HG03064 (cell line): ENCODE data around the gene NPY4R2.
"Not testable (repeated sequence)": the region's sequence is repeated elsewhere in the genome, so short reads cannot be mapped to it uniquely, and the experiment has no call there.

Source experiments
- ATAC-seq: cut with Tn5 transposase; IDR thresholded peaks from one replicate; pipeline ENCODE4 v1.9.1; 2021; ENCODE audit warnings: low read depth; ENCODE audit not compliant: unreplicated experiment

NPY4R2 gene, protein sequence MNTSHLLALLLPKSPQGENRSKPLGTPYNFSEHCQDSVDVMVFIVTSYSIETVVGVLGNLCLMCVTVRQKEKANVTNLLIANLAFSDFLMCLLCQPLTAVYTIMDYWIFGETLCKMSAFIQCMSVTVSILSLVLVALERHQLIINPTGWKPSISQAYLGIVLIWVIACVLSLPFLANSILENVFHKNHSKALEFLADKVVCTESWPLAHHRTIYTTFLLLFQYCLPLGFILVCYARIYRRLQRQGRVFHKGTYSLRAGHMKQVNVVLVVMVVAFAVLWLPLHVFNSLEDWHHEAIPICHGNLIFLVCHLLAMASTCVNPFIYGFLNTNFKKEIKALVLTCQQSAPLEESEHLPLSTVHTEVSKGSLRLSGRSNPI

GRCh38 chr10:47918475-47918874 lies at the start of gene NPY4R2:
Gene NPY4R2, plus strand, starts transcription at chr10:47918662. Its CDS starts 3,326 bp downstream, at chr10:47921988.
- ATAC-seq: not testable (repeated sequence)

DNA sequence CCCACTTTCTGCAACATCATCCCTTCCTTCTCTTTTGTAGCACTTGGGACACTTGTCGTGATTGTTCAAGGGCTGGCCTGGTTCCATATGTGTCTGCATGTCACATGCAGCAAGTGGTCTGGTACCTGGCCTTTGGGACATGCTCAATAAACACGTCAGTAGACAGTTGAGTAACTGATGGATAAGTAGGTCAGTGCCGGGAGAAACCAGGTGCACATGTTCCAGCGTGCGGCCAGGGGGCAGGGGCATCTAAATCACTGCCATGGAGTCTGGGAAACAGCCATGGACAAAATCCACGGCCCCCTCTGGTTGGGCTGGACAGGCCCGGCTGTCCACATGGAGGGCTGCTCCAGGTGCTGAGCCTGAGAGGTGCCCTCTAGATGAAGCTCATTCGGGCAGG lies 47.6 kb upstream of the NPY4R2 start:
- not testable (repeated sequence) for ATAC-seq

DNA sequence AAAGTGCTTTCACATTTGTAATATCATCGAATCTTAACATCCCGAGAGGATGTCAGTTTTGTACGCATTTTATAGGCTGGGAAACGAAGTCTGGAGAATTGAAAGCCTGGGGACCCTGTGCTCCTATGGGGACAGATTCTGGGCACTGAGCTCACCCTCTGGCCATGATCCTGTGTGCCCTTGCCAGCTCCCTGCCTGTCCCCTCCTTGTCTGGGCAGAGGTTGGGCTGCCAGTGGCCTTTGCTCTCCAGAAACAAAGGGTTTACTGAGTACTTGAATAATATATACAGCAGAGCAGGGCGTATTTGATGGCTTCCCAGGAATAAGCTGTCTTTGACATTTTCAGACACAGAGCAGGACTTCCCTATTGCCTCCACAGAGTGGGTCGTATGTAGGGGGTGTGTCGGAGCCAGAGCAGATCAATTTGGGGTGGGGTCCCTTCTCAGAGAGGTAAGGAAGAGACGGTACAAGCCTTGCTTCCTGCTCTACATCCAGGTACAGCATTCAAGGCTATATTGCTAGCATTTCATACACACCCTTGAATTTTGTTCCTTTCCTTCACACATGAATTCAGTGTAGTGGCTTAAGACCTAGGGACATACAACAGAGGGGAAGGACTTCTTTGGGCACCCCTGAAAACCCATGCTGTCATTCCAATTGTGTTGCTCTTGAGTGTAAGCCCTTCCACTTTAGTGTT lies 46.8 kb upstream of the NPY4R2 start:
- ATAC-seq: not testable (repeated sequence)

- ATAC-seq: not testable (repeated sequence)
These were observed 46.2 kb upstream of the NPY4R2 start for GRCh38 chr10:47872236-47872635.

DNA sequence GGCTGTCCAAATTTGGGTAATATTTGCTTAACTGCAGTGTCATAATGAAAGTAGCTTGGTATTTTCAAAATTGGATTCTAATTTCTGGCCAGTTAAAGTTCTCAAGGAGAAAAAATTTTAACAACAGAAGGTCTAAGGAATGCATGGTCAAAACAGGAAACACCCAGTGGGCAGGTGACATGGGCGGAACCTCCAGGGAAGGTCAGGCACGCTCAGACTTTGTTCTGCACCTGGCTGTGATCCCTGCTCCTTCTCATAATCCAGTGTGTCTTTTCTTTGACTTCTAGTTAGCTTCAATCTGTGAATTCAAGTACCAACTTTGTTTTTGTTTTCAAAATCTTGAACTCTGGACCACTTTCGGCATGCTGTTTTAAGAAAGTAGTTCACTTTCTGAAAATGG lies 34.2 kb upstream of the NPY4R2 start:
- not testable (repeated sequence) for ATAC-seq

DNA sequence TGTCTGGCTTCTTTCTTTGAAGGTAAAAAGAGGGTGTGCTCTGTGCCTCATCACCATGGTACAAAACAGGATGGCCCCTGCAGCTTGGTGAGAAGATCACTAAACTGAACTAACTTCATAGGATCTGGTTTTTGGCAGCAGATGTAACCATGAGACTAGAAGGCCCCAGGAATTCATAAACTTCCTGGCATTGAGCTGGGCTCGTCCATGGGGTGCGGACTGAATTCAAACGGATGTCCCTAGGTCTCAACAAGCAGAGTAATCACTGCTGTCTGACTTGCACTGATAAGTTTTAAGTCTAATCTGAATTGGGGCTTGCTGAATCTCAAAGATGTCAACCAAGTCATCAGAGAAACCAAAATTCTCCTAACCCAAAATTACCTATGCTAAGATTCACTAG lies 33.5 kb upstream of the NPY4R2 start:
- not testable (repeated sequence) for ATAC-seq

GRCh38 chr10:47886356-47886755 lies 32.1 kb upstream of the NPY4R2 start:
- not testable (repeated sequence) for ATAC-seq

GRCh38 chr10:47886827-47887226 lies 31.6 kb upstream of the NPY4R2 start:
- ATAC-seq: not testable (repeated sequence)

DNA sequence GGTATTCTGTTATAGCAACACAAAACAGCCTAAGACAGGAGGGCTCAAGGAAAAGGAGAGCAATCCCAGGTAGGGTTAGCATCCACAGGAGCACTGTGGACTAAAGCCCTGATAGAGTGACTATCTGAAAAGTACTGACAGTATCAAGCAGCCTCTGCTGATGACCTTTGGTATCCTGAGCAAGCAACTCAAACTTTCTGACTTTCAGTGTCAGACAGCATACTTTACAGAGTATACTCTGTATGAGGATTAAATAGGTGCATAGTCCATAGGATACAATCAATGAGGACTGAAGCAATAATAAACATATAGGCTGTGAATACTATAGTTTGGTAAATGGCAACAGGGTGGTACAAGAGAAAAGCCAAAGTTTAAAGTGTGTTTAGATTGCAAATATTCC lies 27.7 kb upstream of the NPY4R2 start:
- ATAC-seq: not testable (repeated sequence)

DNA sequence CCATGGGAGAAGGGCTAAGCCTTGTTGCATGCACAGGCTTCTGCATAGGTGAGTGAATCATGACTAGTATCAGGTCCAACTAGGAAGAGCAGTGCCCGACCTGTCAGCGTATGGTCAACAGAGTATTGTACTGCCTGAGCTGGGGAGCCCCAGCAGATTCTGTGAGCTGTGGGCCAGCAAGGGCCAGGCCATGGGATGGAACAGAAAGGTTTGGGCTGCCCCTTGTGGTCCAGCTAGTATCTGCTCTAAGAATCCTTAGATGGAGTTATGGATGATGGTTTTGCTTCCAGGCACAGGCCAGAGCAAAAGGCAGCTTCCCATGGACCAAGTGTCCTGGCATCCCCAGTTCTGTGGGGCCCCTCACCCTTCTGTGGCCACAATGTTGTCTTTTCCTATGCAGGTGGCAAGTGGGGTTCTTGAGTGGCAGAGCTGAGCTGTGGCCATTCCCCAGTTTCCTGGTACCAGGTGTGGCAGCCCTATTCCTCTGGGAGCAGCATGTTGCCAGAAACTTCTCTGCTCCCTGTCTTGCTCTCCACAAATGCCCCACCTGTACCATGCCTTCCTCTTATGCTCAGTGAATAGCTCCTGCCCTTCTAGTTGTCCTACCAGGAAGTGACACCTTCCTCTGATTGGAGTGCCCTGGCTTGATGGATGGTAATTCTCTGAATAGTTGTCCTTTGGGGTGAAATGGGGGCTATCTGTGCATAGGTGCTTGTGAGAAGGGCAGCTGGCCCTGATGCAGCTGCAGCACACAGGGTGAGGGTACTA lies 25.8 kb upstream of the NPY4R2 start:
- ATAC-seq: not testable (repeated sequence)

DNA sequence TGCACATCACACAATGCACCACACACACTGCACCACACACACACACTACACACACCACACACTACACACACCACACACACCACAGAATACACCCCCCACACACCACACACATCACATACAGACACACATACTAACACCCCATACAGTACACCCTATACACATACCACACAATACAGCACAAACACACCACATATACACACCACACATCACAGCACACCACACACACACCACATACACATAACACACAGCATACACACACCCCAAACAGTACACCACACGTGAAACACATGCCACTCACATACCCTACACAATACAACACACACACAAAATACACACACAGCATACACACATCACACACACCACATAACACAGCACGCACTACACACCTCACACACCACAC lies 23.9 kb upstream of the NPY4R2 start:
- not testable (repeated sequence) for ATAC-seq

GRCh38 chr10:47897813-47898212 lies 20.6 kb upstream of the NPY4R2 start:
- ATAC-seq: not testable (repeated sequence)

DNA sequence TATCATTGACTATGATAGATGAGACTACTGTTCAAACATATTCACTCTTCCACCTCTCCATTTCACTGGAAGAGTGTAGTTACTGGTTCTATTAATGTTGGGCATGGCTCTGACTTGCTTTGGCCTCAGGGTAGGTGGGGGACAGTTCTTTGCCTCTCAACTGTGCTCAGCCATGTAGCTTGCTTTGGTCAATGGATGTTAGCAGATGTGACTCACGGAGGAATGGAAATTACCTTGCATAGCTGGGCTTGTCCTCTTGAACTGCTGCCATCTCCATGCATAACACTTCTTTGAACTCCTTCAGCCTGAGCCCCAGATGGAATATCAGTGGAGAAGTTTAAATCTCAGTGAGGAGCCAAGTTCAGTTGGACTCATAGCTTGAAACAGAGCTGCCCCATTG lies 9.1 kb upstream of the NPY4R2 start:
- not testable (repeated sequence) for ATAC-seq

- not testable (repeated sequence) for ATAC-seq
These were observed 8.0 kb upstream of the NPY4R2 start for GRCh38 chr10:47910486-47910885.

GRCh38 chr10:47914052-47914451 lies 4.4 kb upstream of the NPY4R2 start:
- ATAC-seq: not testable (repeated sequence)

- not testable (repeated sequence) for ATAC-seq
These were observed 2.5 kb upstream of the NPY4R2 start for GRCh38 chr10:47915849-47916548.

DNA sequence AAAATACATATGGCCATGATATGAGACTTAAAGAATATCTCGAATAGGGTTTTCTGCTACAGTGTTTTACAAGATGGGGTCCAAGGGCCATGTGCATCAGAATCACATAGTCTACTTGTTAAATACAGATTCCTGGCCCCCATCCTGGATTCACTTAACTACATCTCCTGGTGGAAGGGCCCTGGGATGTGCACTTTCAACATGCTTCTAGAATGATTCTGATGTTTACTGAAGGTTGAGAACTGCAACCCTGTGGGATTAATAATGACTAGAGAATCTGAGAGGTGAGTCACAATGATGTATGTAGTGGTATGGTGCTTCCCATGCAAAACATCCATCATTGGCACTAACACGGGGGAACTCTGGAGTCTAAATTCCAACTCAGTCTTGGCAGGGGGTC lies 2.1 kb downstream of the NPY4R2 start:
- not testable (repeated sequence) for ATAC-seq

DNA sequence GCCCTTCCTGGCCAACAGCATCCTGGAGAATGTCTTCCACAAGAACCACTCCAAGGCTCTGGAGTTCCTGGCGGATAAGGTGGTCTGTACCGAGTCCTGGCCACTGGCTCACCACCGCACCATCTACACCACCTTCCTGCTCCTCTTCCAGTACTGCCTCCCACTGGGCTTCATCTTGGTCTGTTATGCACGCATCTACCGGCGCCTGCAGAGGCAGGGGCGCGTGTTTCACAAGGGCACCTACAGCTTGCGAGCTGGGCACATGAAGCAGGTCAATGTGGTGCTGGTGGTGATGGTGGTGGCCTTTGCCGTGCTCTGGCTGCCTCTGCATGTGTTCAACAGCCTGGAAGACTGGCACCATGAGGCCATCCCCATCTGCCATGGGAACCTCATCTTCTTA lies 4.0 kb downstream of the NPY4R2 start:
- ATAC-seq: not testable (repeated sequence)

DNA sequence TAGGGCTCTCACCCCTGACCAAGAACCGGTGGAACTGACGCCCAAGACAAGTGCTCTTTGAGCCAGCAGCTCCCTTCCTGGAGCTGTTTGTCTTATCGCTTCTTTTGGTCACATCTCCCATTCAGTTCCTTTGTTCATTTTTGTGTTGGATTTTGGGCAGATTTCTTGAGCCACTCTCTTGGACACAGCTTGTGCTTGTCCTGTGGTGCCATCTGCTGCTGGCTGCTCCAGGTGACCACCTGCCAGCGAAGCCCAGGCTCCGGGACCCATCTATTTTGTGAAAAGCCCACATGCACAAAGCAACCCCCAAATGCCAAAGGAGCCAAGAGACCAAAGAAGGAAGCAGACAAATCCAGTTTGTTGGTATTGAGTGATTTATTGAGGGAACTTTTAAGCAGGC lies 6.2 kb downstream of the NPY4R2 start:
- not testable (repeated sequence) for ATAC-seq

DNA sequence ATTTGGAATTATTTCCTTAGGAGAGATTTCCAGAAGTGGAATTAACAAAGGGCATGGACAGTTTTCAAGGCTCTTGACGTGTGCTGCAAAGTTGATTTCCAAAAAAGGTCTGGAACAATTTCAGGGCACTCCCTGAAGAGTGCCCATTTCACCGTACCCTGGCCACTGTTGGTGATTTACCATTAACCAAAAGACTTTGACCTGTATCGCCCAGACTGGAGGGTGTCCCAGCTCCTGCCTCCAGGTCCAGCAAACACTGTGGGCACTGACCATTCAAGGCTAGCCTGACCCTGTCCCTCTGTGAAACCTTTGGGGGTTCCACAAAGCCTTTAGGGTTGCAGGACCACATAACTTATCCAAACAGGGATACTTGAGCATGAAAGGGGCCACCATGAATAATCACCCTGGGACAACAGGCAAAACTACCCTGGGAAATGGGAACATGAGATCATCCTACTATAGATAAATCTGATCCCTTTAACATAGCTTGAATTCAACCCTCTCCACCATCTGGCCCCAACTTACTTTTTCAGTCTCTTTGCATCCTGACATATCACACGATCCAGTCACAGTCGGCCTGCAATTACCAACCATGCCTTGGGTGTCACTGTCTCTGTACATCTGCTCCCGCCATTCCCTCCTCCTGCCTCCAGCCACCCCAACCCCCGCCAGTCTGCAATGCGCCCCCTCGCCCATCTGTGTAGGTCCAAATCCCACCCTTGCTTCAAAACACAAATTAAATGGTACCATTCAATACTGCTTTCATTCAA lies 8.9 kb downstream of the NPY4R2 start:
- ATAC-seq: not testable (repeated sequence)
